Ovary (tissue), 3 donors: ENCODE measurements around the gene ATP6V1F.

ENCODE experiments used
- EP300 ChIP-seq: sonication (generic); formaldehyde crosslinking; IDR thresholded peaks from one replicate; pipeline ENCODE4 v1.6.1; 2017; ENCODE audit warnings: antibody characterized with exemption
- POLR2A ChIP-seq: fragments of 450-650 bp; IDR thresholded peaks from one replicate; pipeline ENCODE4 v1.6.1; 2017; ENCODE audit warnings: antibody characterized with exemption, mild to moderate bottlenecking, moderate library complexity
- TF ChIP-seq, protein P1 (sequence below), 3 donors: fragments of 450-650 bp in 2 of 3; fragments of 200-600 bp in 1 of 3; IDR thresholded peaks; one replicate each; pipeline versions ENCODE4 v1.5.1 to v1.8.0; 2016 to 2022; ENCODE audit warnings: antibody characterized with exemption in 3 of 3, mild to moderate bottlenecking in 1 of 3
- donor health status: DM: no; HTN: no; CAD: no.

DNA sequence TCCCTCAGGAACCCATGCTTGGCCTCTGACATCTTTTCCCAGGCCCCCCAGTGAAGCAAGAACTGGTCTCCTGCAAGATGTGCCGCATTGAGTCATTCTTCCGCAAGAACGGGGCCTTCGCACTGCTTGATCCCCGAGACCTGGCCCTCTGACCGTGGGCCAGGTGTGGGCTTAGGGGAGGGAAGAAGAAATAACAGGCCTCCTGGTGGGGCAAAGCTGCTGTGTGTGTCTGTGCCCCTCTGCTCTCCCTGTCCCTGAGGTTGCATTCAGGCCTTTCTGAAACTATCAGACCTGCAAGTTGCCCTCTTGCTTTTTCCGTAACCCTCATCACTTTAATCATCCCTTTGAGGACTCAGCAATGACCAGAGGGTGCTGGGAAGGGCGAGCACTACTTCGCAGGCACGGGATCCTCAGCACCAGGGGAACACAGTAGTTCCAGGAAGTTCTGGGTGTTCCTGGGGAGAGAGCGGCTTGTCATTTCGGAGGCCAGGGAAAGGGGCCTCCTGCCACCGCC, 6.0 kb downstream of the ATP6V1F start:
- TF ChIP-seq POLR2A (no peak), EP300 (no peak)
- TF ChIP-seq, protein P1, sequence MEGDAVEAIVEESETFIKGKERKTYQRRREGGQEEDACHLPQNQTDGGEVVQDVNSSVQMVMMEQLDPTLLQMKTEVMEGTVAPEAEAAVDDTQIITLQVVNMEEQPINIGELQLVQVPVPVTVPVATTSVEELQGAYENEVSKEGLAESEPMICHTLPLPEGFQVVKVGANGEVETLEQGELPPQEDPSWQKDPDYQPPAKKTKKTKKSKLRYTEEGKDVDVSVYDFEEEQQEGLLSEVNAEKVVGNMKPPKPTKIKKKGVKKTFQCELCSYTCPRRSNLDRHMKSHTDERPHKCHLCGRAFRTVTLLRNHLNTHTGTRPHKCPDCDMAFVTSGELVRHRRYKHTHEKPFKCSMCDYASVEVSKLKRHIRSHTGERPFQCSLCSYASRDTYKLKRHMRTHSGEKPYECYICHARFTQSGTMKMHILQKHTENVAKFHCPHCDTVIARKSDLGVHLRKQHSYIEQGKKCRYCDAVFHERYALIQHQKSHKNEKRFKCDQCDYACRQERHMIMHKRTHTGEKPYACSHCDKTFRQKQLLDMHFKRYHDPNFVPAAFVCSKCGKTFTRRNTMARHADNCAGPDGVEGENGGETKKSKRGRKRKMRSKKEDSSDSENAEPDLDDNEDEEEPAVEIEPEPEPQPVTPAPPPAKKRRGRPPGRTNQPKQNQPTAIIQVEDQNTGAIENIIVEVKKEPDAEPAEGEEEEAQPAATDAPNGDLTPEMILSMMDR (IDR thresholded peaks at IDR 0.05), result no peak
